Measurements from ENCODE around the gene CHML. TPM values are rescaled to one million over a fixed set of nuclear protein-coding genes. Genes with fewer than 3 reads are reported as not detected.

The CHML gene, protein sequence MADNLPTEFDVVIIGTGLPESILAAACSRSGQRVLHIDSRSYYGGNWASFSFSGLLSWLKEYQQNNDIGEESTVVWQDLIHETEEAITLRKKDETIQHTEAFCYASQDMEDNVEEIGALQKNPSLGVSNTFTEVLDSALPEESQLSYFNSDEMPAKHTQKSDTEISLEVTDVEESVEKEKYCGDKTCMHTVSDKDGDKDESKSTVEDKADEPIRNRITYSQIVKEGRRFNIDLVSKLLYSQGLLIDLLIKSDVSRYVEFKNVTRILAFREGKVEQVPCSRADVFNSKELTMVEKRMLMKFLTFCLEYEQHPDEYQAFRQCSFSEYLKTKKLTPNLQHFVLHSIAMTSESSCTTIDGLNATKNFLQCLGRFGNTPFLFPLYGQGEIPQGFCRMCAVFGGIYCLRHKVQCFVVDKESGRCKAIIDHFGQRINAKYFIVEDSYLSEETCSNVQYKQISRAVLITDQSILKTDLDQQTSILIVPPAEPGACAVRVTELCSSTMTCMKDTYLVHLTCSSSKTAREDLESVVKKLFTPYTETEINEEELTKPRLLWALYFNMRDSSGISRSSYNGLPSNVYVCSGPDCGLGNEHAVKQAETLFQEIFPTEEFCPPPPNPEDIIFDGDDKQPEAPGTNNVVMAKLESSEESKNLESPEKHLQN
- total RNA-seq, result 6.0 and 7.1 TPM in 2 replicates

DNA sequence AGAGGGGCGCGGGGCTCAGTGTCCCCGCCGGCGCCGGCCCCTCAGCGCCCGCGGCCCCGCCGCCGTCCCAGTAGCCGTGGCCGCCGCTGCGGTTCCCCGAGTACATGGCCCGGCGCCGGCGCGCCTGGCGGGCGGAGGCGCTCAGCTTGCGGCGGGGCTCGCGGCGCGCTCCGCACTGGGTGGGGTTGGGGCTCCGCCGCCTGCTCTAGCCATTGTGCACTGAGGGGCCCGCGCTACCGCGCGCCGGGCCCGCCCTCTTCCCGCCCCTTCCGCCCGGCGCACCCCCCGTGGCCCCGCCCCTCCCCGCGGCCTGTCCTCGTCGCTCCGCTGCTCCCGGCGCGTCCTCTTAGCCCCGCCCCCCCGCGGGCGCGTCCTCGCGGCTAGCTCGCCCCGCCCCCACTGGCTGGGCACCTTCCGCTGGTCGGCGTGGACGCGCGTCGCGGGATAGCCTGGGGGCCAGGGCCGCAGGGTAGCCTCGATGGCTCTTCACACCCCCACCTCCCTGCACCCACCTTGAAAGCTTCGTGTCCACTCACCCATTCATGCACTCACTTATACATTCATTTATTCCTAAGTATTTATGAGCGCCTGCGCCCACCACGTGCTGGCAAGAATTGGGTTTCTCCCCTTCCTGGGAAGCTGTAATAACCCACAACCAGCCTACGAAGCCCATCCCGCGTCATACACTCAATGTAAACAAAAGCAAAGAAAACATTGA lies at the start of gene CHML, which contains the start of gene OPN3:
CHML (minus strand) TSS at position 221 of the 718 bp plus-strand sequence. CDS start 4,603 bp downstream, outside the sequence.
OPN3 (minus strand) TSS at position 221 of the 718 bp plus-strand sequence; CDS start at position 106, 115 bp downstream.

DNA sequence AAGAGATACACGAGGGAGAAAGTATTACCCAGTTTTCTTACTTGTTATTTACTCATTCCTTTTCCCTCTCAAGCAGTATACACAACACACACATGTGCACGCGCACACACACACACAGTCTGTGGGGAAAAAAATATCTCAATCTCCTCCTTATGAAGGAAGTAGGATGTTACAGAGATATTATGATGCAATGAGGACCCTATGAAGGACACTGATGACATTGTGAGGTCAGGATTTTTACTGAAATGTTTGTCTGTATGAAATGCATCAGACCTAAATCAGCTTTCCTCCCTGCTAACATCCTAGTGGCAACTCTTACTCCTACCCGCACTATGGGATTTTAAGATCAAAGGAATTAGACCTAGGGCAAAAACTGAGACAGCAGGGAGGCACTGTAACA lies 11.8 kb upstream of the CHML start, which contains the start of gene WDR64:
WDR64 (plus strand) TSS at position 270 of the 400 bp plus-strand sequence. CDS start 204 bp downstream, outside the sequence.

Other genes with a start within 250 kb of the CHML start
- gene FH, start 120.6 kb downstream of the CHML start, total RNA-seq, result 87.0 and 92.5 TPM in 2 replicates
- gene KMO, start 108.0 kb downstream of the CHML start, total RNA-seq, result not detected in 2 replicates
- 28.2 and 28.4 TPM in 2 replicates for gene OPN3, start within 50 bp of the CHML start, total RNA-seq
- not detected in 2 replicates for gene WDR64, start 11.9 kb upstream of the CHML start, total RNA-seq
- 6.9 and 10.7 TPM in 2 replicates for gene EXO1, start 207.8 kb upstream of the CHML start, total RNA-seq